Panc1 (cell line): ENCODE data around the gene ABCC1. TPM values are rescaled to one million over a fixed set of nuclear protein-coding genes. Genes with fewer than 3 reads are reported as not detected.
"Not testable (repeated sequence)": the region's sequence is repeated elsewhere in the genome, so short reads cannot be mapped to it uniquely, and the experiment has no call there.

Experiments used
- ATAC-seq: fragments of 200-7000 bp; cut with Tn5 transposase; 2 replicates; pipeline ENCODE4 v1.9.1; 2020; ENCODE audit warnings: mild to moderate bottlenecking, moderate library complexity
- BruUV-seq: library from RNA; stranded (reverse); fragments of 400-500 nt; replicated peaks from 2 replicates; lab custom pipeline; 2021; lab: Mats Ljungman, UMichigan
- CTCF ChIA-PET: fragments of 300-600 bp; sonication (Branson Sonifier 250); formaldehyde crosslinking; loops from one replicate; lab custom pipeline; 2022; ENCODE audit warnings: antibody characterized with exemption; lab: Charles Lee
- POLR2A ChIA-PET: fragments of 300-600 bp; sonication (Branson Sonifier 250); formaldehyde crosslinking; loops from one replicate; lab custom pipeline; 2022; ENCODE audit warnings: antibody characterized with exemption; lab: Charles Lee
- DNase-seq: peaks from one replicate; pipeline ENCODE4 v3.0.0-alpha.2; 2010; ENCODE audit warnings: low read depth, low spot score
- H3K27ac ChIP-seq: 2 replicates; pipeline ENCODE4 v1.5.1; 2011; ENCODE audit warnings: mild to moderate bottlenecking, low read length, inconsistent platforms
- H3K27me3 ChIP-seq: fragments of 200-500 bp; sonication (Bioruptor generic); 2 replicates; pipeline ENCODE4 v1.6.0; 2014; ENCODE audit warnings: low read length, inconsistent platforms; ENCODE audit not compliant: control insufficient read depth, insufficient read depth
- H3K36me3 ChIP-seq: fragments of 200-500 bp; sonication (Bioruptor generic); 2 replicates; pipeline ENCODE4 v1.5.1; 2014; ENCODE audit warnings: inconsistent platforms, mild to moderate bottlenecking, low read length, moderate library complexity; ENCODE audit not compliant: control insufficient read depth, insufficient read depth
- H3K4me1 ChIP-seq: 2 replicates; pipeline ENCODE4 v1.5.1; 2011; ENCODE audit warnings: inconsistent platforms, mild to moderate bottlenecking, low read length, moderate library complexity; ENCODE audit not compliant: control insufficient read depth, insufficient read depth
- H3K4me3 ChIP-seq, 2 experiments: 2 replicates each; pipeline ENCODE4 v1.5.1; 2011 to 2012; ENCODE audit warnings: low read depth in 2 of 2, low read length in 2 of 2, mild to moderate bottlenecking in 2 of 2, inconsistent platforms in 1 of 2, moderate library complexity in 1 of 2
- H3K9me3 ChIP-seq: fragments of 200-500 bp; sonication (Bioruptor generic); 2 replicates; pipeline ENCODE4 v1.5.1; 2014; ENCODE audit warnings: low read depth, mild to moderate bottlenecking, inconsistent platforms, low read length, moderate library complexity; ENCODE audit not compliant: control insufficient read depth, insufficient read depth
- CTCF ChIP-seq: fragments of 450-650 bp; IDR thresholded peaks from 2 replicates; pipeline ENCODE4 v1.5.1; 2017; ENCODE audit warnings: mild to moderate bottlenecking
- POLR2AphosphoS5 ChIP-seq: IDR thresholded peaks from 2 replicates; pipeline ENCODE4 v1.6.1; 2012; ENCODE audit warnings: mild to moderate bottlenecking, low read depth, low read length, moderate library complexity
- SIN3A ChIP-seq: IDR thresholded peaks from 2 replicates; pipeline ENCODE4 v1.6.1; 2012; ENCODE audit warnings: low read depth, mild to moderate bottlenecking, low read length, moderate library complexity, borderline replicate concordance; ENCODE audit not compliant: insufficient read depth
- TCF7L2 ChIP-seq: IDR thresholded peaks from 2 replicates; pipeline ENCODE4 v1.6.1; 2011; ENCODE audit warnings: mild to moderate bottlenecking, low read depth, low read length, inconsistent platforms
- in situ Hi-C: cut with HindIII; loops from 2 replicates; pipeline ENCODE4 v1.10.0; 2016; ENCODE audit warnings: low sequenced_read_pairs, low pct_unique_long_range_greater_than_20kb
- intact Hi-C: fragments of 100-400 bp; cut with micrococcal nuclease; formaldehyde crosslinking; loops from one replicate; pipeline ENCODE4 v1.10.0; 2022; ENCODE audit not compliant: unreplicated experiment
- total RNA-seq: library from RNA; stranded (reverse); gene quantifications from one replicate; pipeline ENCODE4 v1.2.1, GENCODE V29; 2021; ENCODE audit not compliant: unreplicated experiment
- TF ChIP-seq, protein P1 (sequence below), 2 experiments: IDR thresholded peaks; 2 replicates each; pipeline ENCODE4 v1.6.1; 2011 to 2012; ENCODE audit warnings: low read depth in 2 of 2, control low read depth in 1 of 2, low read length in 1 of 2, mild to moderate bottlenecking in 1 of 2, moderate library complexity in 1 of 2; ENCODE audit not compliant: insufficient read depth in 1 of 2

Gene ABCC1
- total RNA-seq, 1 experiment from 2014 or later: 296 TPM

GRCh38 chr16:16146380-16147315, 197.2 kb downstream of the ABCC1 start:
- Histone ChIP-seq H3K27ac (no peak overlapping the region), H3K36me3 (peaks cover 14% of the 10 kb centered on the region), H3K9me3 (no peaks in the 10 kb centered on the region), H3K4me3 (no peak overlapping the region), H3K4me1 (peaks cover 35% of the 10 kb centered on the region), H3K27me3 (no peaks in the 10 kb centered on the region)
- no peak for DNase-seq
- ChIA-PET CTCF (no interaction called here), POLR2A (interaction anchor here (0.6 kb wide), 1 partner anchor 317 kb away, joined by 3 read pairs; no protein-coding TSS in a partner anchor)
- intact Hi-C loops: no loop called here
- ATAC-seq: no peak
- BruUV-seq: no TSS peak
- in situ Hi-C loops: no loop called here
- TF ChIP-seq SIN3A (no peak), CTCF (no peak), TCF7L2 (no peak), POLR2AphosphoS5 (no peak)
- TF ChIP-seq, protein P1, sequence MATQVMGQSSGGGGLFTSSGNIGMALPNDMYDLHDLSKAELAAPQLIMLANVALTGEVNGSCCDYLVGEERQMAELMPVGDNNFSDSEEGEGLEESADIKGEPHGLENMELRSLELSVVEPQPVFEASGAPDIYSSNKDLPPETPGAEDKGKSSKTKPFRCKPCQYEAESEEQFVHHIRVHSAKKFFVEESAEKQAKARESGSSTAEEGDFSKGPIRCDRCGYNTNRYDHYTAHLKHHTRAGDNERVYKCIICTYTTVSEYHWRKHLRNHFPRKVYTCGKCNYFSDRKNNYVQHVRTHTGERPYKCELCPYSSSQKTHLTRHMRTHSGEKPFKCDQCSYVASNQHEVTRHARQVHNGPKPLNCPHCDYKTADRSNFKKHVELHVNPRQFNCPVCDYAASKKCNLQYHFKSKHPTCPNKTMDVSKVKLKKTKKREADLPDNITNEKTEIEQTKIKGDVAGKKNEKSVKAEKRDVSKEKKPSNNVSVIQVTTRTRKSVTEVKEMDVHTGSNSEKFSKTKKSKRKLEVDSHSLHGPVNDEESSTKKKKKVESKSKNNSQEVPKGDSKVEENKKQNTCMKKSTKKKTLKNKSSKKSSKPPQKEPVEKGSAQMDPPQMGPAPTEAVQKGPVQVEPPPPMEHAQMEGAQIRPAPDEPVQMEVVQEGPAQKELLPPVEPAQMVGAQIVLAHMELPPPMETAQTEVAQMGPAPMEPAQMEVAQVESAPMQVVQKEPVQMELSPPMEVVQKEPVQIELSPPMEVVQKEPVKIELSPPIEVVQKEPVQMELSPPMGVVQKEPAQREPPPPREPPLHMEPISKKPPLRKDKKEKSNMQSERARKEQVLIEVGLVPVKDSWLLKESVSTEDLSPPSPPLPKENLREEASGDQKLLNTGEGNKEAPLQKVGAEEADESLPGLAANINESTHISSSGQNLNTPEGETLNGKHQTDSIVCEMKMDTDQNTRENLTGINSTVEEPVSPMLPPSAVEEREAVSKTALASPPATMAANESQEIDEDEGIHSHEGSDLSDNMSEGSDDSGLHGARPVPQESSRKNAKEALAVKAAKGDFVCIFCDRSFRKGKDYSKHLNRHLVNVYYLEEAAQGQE (IDR thresholded peaks at IDR 0.05; ENCODE audit: insufficient read depth in 1 of 2, low read depth in 2 of 2, low read length in 1 of 2): no peak

DNA sequence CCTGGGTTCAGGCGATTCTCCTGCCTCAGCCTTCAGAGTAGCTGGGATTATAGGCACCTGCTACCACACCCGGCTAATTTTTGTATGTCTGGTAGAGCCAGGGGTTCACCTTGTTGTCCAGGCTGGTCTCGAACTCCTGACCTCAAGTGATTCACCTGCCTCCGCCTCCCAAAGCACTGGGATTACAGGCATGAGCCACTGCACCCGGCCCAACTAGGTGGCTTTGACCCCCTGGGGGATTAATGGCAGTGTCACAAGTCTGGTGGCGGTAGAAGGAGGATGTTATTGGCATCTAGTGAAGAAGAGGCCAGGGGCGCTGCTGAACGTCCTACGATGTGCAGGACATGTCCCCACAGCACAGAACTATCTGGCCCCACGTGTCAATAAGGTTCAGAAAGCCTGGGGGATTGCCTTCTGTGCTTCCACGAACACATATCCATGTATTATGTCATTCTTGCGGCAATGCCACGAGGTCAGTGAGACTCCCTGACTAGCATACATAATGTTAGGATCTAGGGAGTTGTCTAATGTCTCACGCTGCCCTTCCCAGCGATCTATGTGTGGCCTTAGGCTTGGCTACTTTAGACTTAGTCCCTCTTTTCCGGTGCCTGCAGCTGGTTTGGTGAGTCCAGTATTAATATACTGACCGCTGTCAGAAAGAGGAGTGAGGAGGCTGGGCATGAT, 198.0 kb downstream of the ABCC1 start:
- BruUV-seq: no TSS peak
- Histone ChIP-seq H3K27me3 (no peaks in the 10 kb centered on the region), H3K4me1 (peaks cover 39% of the 10 kb centered on the region), H3K27ac (no peak overlapping the region), H3K4me3 (no peak overlapping the region), H3K9me3 (no peaks in the 10 kb centered on the region), H3K36me3 (peaks cover 7% of the 10 kb centered on the region)
- DNase-seq (no peak), ATAC-seq (no peak)
- in situ Hi-C loops (no loop called here), intact Hi-C loops (no loop called here)
- ChIA-PET POLR2A (interaction anchor here (0.6 kb wide), 1 partner anchor 318 kb away, joined by 3 read pairs; no protein-coding TSS in a partner anchor), CTCF (no interaction called here)
- TF ChIP-seq, protein P1 (IDR thresholded peaks at IDR 0.05; ENCODE audit: insufficient read depth in 1 of 2, low read depth in 2 of 2, low read length in 1 of 2): no peak
- TF ChIP-seq SIN3A: no peak
- no peak for TF ChIP-seq TCF7L2
- no peak for TF ChIP-seq POLR2AphosphoS5
- no peak for TF ChIP-seq CTCF

GRCh38 chr16:16148000-16148599, 198.7 kb downstream of the ABCC1 start:
- ATAC-seq, H3K27ac ChIP-seq, POLR2A ChIA-PET, CTCF ChIA-PET, H3K36me3 ChIP-seq, H3K27me3 ChIP-seq, DNase-seq, intact Hi-C loops, H3K4me3 ChIP-seq, in situ Hi-C loops, H3K9me3 ChIP-seq, BruUV-seq: not testable (repeated sequence)
- H3K4me1 ChIP-seq: peaks cover 39% of the 10 kb centered on the region
